GM20431 (cell line): ENCODE results near the gene COBLL1.
"Not testable (repeated sequence)": the region's sequence is repeated elsewhere in the genome, so short reads cannot be mapped to it uniquely, and the experiment has no call there.

ENCODE experiments used
- in situ Hi-C: fragments of 300-500 bp; cut with MseI, MboI; formaldehyde crosslinking; loops from one replicate; pipeline ENCODE4 v1.15.0; 2020; ENCODE audit warnings: low sequenced_read_pairs; ENCODE audit not compliant: unreplicated experiment

COBLL1 gene

DNA sequence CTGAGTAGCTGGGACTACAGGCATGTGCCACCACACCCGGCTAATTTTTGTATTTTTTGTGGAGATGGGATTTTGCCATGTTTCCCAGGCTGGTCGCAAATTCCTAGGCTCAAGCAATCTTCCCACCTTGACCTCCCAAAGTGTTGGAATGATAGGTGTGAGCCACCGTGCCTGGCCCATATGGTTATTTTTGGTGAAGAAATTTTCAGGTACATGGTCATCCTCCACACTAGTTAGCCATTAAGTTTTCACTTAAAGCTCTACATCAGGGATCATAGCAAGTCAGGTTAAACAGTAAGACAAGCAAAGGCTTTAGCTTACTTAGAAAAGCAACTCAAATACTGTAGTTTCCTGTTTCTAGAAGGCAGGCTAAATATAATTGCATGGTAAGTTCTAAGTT lies 116.1 kb downstream of the COBLL1 start:
- in situ Hi-C loops, result no loop called here

GRCh38 chr2:164722616-164723338 lies 118.8 kb downstream of the COBLL1 start:
- in situ Hi-C loops, result no loop called here

GRCh38 chr2:164721430-164721829 lies 120.2 kb downstream of the COBLL1 start:
- in situ Hi-C loops, result no loop called here

GRCh38 chr2:164719996-164720941 lies 121.4 kb downstream of the COBLL1 start:
- in situ Hi-C loops, result no loop called here

DNA sequence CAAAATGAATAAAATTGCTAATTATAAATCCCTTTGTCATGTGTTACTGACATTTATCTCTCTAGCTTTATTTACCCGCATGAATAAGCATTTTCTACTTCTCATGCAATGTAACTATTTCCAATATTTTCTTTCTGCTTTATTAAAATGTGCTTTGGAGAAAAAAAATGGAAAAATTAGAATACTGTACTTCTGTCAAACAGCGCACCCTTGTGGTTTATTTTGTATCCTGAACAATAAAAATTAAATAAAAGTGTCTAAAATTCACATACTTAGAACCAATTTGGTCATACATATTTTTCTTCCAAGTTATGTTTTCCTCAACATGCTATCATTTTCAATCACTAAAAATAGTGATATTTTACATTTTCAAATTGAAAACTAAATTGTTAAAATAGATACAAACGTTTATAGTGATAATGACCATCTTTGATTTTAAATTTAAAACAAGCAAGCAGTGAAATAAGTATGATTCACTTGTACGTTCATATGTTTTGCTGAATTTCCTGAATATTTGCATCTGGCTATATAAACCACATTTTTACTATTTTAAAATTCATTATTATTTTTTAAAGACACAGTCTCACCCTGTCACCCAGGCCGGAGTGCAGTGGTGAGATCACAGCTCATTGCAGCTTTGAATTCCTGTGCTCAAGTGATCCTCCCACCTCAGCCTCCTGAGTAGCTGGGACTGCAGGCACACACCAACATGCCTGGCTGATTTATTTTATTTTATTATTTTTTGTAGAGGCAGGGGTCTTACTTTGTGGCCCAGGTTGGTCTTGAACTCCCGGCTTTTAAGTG lies 124.4 kb downstream of the COBLL1 start:
- in situ Hi-C loops, result no loop called here

GRCh38 chr2:164714471-164714870 lies 127.2 kb downstream of the COBLL1 start:
- in situ Hi-C loops, result no loop called here

DNA sequence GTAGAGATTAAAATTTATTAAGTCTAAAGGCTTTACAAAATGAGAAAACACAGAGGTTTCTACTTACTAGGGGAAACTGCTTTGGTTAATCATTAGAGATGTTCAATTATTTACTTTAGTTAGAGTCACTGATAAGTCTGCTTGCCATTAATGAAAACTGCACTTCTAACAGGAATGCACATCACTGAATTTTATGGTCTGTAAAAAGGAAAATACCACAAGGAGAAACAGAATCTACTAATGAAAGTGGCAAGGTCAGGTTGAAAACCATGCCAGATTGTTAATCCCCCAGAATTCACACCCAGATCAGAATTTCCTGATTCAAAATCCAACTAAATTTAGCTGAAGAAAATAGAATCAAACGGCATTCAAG lies 129.9 kb downstream of the COBLL1 start:
- in situ Hi-C loops, result no loop called here

GRCh38 chr2:164710837-164711765 lies 130.5 kb downstream of the COBLL1 start:
- in situ Hi-C loops, result no loop called here

- in situ Hi-C loops, result not testable (repeated sequence)
Measured at GRCh38 chr2:164710252-164710836, 131.3 kb downstream of the COBLL1 start.

DNA sequence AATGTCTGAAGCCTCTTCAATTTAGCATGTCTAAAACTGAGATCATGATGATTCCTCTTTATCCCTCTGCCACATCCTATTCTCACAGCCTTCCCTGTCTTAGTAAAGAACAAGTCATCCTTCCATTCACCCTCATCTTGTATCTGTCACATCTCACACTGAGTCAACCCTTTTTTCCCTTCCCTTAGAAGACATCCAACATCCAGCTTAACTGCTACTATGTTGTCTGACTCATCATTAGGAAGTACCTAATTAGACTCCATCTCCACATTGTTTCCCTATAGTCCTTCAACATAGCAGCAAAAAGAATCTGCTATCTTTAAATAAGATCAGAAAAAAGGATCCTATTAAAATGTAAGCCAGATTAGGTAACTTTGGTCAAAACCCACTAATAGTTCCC lies 135.1 kb downstream of the COBLL1 start:
- in situ Hi-C loops, result no loop called here

GRCh38 chr2:164705412-164706167 lies 136.0 kb downstream of the COBLL1 start:
- in situ Hi-C loops, result no loop called here

DNA sequence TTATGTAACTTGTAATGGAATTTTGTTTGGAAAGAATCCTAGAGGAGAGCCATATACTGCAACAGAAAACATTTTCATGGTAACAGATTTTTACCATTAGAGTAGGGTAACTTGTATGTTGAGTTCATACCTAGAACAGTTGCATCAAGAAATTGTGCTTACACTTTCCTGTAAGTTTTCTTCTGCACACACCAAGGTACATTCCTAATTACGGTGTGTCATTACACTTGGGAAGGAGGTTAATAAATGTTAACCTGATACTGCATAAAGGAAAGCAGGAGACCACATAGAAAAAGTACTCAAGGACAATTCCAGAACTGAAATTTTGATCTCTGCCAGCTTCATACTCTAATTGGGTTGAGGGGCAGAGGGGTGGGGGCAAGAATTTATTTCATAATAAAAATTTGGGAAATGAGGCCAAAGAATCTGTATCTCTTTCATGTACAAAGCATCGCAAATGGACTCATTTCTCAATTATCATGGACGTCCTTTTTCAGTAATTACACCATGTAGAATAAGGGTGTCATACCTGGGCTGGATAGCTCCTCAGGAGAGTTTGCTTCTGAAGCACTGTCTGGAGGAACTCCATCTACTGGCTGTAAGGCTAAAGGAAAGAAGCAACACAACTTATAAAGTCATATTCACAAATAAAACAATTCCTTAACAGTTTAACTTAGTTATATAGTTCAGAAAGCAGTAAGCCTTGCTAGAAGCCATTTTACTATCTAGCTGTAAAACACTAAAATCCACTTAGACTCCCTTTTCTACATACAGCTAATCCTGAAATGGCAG lies 137.5 kb downstream of the COBLL1 start:
- in situ Hi-C loops, result no loop called here

DNA sequence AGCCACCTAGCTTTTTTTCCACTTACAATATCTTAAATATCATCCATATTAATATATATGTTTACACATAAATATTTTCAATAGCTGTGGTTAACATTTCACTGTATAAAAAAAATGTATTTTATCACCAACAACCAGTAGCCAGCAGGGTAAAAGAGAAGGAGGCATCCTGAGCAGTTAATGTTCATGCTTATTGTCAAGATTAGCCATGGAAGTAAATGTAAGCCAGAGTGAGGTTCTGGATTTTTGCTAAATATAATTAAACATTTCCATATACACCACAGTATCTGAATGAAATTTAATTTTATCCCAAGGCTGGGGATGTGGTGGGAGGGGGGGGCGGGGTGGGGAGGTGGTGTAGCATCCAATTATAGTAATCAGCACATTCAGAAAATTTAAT lies 140.1 kb downstream of the COBLL1 start:
- in situ Hi-C loops, result no loop called here

DNA sequence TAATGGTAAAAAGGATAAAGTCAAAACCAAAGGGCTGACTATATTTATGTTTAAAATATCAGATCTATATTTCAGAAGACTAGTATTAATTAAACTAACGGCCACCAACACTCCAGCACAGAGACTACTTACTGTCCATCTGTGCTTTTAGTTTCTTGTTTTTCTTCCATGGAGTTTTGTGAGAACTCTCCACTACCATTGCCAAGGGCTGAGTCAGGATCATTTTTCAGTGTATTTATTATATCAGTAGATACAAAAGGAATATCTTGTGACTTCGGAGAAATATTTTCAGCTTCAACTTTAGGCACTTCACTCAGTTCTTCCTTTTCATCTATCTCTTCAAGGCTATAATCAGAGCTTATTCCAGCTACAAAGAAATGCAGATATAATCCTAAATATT lies 141.2 kb downstream of the COBLL1 start:
- in situ Hi-C loops, result no loop called here

DNA sequence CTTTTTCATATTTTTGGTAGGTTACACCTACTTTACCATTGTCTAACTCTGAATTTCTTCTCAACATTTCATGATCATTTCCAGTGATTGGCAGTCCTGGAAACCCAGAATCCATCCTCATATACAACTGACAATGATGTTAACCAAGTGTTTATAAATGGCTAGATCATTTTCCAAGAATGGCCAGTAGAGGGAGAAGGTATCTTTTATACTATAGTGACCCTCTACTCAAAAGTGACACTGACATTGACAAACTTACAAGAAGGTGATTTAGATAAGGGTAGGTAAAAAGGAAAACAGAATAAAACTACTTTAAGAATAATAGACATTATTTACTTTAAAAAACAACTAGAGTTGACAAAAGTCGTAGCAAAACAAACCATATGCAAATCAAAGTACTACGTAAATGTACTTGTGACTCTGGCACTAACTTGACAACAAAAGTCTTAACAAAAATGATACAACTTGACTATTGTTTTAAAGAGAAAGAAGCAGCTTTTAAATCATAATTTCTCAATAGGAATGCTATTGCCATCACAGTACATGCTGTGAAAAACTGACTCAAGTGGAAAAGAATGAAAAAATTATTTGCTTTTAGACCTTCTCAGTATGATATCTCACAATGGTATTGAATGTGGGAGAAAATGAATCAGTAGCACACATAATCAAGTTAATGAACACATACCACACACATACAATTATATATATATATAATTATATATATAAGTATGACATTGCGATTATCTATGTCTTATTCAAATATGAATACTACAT lies 143.7 kb downstream of the COBLL1 start:
- in situ Hi-C loops, result no loop called here

GRCh38 chr2:164696634-164697033 lies 145.0 kb downstream of the COBLL1 start:
- in situ Hi-C loops, result no loop called here

DNA sequence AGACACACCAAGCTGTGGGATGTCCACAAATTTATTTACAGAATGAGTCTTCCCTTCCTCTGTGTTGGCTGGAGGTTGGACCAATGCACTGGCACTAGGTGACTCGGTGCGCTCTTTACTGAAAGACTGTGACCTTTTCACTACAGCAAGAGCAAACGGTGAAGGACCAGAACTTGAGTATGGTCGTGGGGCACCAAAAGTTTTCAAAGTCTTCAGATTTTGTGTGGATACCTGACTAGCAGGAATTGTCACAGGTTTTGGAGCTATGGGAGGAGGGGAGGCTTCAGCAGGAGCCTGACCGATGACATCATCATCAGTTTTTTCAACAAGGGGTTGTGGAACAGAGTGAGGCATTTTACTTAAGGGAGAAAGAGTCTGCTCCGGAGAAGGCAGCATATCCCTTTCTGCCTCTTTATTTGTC lies 147.3 kb downstream of the COBLL1 start:
- in situ Hi-C loops, result no loop called here
